GM19240 (cell line): ENCODE data around the gene ERBB4.

ENCODE experiments used
- DNase-seq: peaks from one replicate; pipeline ENCODE4 v3.0.0; 2011; ENCODE audit warnings: low spot score; ENCODE audit not compliant: insufficient read length

The ERBB4 gene

GRCh38 chr2:211429256-211429920 is 1109.2 kb downstream of the ERBB4 start:
- no peak for DNase-seq

GRCh38 chr2:211426240-211426639 is 1112.4 kb downstream of the ERBB4 start:
- no peak for DNase-seq

GRCh38 chr2:211423018-211423417 is 1115.6 kb downstream of the ERBB4 start:
- no peak for DNase-seq

GRCh38 chr2:211417544-211417943 is 1121.1 kb downstream of the ERBB4 start:
- no peak for DNase-seq

GRCh38 chr2:211416373-211416772 is 1122.2 kb downstream of the ERBB4 start:
- no peak for DNase-seq

GRCh38 chr2:211413746-211414145 is 1124.9 kb downstream of the ERBB4 start:
- no peak for DNase-seq

GRCh38 chr2:211408483-211408891 is 1130.1 kb downstream of the ERBB4 start:
- DNase-seq = no peak

GRCh38 chr2:211407076-211407475 is 1131.5 kb downstream of the ERBB4 start:
- DNase-seq = no peak

- no peak for DNase-seq
Measured at GRCh38 chr2:211405036-211405435, 1133.6 kb downstream of the ERBB4 start.

- DNase-seq = no peak
Measured at GRCh38 chr2:211404098-211404497, 1134.5 kb downstream of the ERBB4 start.

GRCh38 chr2:211401328-211401727 is 1137.3 kb downstream of the ERBB4 start:
- DNase-seq = no peak

- no peak for DNase-seq
Measured at GRCh38 chr2:211397764-211398163, 1140.8 kb downstream of the ERBB4 start.

GRCh38 chr2:211396815-211397214 is 1141.8 kb downstream of the ERBB4 start:
- no peak for DNase-seq

- DNase-seq = no peak
Measured at GRCh38 chr2:211391189-211391567, 1147.4 kb downstream of the ERBB4 start.

GRCh38 chr2:211390536-211391188 is 1147.9 kb downstream of the ERBB4 start:
- DNase-seq = no peak

- DNase-seq = no peak
Measured at GRCh38 chr2:211387734-211388133, 1150.9 kb downstream of the ERBB4 start.

- no peak for DNase-seq
Measured at GRCh38 chr2:211380041-211380440, 1158.6 kb downstream of the ERBB4 start.

- DNase-seq = no peak
Measured at GRCh38 chr2:211376410-211376809, 1162.2 kb downstream of the ERBB4 start.

- no peak for DNase-seq
Measured at GRCh38 chr2:211373203-211373602, 1165.4 kb downstream of the ERBB4 start.

- no peak for DNase-seq
Measured at GRCh38 chr2:211371465-211371864, 1167.1 kb downstream of the ERBB4 start.

GRCh38 chr2:211368467-211368866 is 1170.1 kb downstream of the ERBB4 start:
- DNase-seq = no peak

- DNase-seq = no peak
Measured at GRCh38 chr2:211367711-211368110, 1170.9 kb downstream of the ERBB4 start.

- DNase-seq = no peak
Measured at GRCh38 chr2:211367293-211367692, 1171.3 kb downstream of the ERBB4 start.
